SKM-1 treated with dmso at 0.1 percent for 144 hours (cell line): ENCODE results near the gene DBN1.

Experiments
- DNase-seq: peaks from one replicate; lab custom pipeline; 2025; ENCODE audit not compliant: unreplicated experiment; lab: John Stamatoyannopoulos, UW

DBN1 gene

DNA sequence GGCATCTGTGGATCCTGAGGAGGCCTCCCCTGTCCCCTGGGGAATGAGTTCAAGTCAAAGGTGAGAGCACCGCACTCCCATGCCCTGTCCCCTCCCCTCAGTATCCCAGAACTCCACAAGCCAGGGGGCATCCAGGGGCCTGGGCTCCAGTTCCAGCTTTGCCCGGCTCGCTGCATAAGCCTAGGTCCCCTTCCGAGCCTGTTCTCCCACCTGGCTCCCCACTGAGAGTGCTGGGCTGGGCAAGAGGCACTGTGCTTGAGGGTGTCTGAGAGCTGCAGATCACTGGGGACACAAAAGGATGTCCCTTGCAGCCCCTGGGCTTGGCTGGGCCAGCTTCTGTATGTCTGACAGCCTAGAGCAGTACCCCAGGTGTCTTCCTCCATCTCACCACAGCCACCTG, 31.6 kb upstream of the DBN1 start:
- DNase-seq = no peak

DNA sequence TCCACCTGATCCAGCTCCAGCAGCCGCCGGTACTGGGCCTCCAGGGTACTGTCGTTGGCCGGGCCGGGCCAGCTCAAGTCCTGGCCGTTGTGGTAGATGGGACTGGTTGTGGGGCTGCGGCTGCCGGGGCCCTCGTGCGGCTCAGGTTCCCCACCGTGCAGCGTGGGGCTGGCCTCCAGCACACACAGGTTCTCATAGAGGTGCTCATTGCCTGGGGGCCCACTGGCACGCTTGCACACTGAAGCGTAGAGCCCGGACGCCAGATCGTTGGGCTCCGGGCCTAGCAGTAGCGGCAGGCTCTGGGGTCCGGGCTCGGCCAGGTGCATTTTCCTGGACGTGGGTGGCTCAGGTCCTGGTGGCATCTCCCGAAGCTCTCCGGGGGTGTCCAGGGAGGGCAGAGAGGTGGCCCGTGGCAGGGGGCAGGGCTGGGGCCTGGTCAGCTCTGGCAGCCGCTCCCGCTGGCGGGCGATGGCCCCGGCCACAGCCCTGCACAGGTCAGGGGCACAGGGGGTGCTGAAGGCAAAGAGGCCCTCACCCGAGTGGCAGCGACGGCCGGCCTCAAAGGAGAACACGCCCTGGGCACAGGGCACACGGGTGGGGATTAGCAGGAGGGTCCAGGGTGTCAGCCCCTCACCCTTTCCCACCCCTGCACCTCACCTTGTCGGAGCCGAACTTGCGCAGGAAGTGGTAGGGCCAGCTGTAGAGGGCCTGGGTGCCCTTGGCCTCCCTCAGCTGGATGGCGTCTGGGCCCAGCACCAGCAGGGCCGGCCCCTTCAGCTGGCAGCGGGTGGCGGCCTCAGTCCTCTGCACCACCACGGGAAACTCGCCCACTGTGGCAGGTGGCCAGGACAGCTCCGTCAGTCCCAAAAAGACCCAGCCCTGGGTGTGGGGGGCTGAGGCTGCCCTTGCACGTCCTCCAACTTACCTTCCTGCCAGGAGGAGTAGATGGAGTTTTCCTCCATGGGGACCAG, 30.9 kb upstream of the DBN1 start:
- DNase-seq = no peak

- DNase-seq = no peak
Measured at GRCh38 chr5:177503351-177504085, 30.1 kb upstream of the DBN1 start.

- no peak for DNase-seq
Measured at GRCh38 chr5:177502886-177503285, 29.5 kb upstream of the DBN1 start.

DNA sequence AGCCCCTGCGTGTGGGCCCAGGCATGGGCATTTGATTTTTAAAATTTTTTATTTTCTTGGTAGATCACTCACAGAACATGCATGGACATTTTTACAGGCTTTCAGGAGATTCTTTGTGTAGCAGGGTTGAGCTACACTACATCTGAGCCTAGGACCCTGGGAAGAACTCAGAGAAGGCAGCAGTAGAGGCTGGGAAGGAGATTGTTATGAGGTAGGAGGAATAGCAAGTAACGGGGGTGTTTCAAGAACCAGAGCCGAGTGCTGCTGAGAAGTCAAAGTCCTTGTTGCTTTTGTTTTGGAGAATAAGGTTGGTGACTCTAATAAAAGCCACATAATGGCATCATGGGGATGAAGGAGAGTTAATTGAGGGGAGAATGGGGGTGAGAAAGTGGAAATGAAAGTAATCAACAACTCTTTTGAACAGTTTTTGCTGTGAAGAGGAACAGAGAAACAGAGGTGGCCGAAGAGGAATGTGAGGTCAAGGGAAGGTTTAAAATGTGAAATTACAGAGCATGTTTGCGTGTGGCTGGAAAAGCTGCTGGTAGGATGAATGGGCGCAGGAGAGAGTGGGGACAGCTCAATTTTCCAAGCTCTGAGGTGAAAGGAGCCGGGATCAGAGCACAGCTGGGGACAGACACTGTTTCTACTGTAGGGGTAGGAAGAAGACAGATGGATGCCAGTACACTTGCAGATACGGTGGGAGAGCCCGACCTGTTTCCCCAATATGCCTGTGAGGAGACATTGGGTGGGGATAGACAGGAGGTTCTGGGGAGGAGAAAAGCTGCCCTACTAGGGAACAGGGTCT, 28.6 kb upstream of the DBN1 start:
- no peak for DNase-seq

DNA sequence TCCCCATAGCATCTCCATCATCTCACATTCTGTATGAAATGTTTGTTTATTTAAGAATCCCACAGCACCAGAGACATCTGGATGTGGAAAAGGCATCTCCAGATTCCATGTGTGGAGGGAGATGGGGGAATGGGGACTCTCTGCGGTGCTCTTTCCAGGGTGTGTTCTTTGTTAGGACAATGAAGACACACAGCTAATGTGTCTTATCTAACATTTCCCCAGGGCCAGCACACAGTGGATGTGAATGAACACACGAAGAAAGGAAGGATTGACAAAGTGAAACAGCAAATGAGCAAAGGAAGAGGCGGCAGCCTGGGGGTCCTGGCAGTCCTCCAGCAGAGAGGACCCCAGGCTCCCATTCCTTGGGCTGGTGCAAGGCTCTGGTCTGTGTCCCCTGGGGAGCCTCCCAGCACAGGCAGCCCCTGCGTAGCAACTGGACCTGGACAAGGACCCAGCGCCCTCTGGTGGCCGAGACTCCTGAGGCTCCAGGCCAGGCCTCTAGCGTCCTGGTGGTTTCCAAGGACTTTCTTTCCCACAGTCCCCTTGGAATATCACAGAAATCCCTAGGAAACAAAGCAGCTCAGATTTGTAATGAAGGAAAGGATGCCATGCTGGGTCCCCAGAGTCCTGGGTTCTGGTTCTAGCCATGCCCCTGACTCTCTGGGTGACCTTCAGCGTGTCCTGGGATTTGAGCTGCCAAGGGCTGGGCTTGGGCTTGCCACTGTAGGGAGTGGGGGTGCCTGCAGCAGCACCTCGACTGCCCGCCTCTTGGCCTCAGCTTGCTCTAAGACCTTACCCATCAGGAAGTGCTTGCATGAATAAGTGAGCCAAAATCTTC, 27.5 kb upstream of the DBN1 start:
- DNase-seq = peak; percentile 73

DNA sequence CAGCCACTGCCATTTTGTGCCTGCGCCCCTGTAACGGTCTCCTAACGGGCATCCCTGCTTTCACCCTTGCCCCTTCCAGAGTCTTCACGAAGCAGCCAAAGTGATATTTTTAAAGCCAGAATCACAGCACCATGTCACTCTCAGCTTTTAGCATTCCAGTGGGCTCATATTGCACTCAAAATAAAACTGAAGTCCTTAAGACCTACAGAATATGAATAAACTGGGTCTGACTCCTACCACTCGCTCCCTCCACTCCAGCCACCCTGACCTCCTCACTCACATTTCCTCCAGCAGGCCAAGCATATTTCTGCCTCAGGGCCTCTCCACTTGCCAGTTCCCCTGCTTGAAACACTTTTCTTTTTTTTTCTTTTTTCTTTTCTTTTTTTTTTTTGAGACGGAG, 26.4 kb upstream of the DBN1 start:
- no peak for DNase-seq

GRCh38 chr5:177498013-177498787, 24.8 kb upstream of the DBN1 start:
- DNase-seq = no peak

DNA sequence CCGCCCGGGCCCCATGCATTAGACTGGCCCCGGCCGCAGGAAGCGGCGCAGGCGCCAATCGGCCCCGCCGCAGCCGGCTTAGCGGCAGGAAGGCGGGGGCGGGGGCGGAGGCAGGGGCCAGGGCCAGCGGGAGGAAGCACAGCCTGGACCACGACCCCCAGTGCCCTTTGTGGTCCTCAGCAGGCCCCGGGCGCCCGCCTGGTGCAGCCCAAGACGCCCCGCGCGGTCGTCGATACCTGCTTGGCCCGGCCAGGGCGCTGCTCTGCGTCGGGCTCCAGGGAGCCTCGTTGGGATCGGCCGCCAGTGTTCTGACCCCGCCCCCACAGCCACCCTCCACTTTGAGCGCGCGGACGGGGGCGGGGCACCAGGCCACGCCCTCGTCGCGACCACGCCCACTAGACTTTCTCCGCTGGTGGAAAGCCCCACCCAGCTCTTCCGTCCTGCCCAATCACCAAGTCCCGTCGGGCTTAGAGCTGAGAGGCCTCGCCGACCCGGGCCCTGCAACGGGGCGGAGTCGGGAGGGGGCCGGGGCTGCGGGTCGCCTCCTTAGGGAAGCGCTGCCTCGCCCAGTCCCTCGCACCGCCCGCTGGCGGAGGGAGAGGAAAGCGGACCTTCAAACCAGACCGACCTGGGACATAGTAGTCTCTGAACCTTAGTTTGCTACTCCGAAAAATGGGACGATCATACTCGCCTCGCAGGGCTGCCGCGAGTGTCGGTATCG, 24.0 kb upstream of the DBN1 start, which contains the start of gene PDLIM7:
PDLIM7 (minus strand) TSS at position 313 of the 721 bp plus-strand sequence. CDS start 1,092 bp downstream, outside the sequence.
- peak; percentile 98 for DNase-seq

GRCh38 chr5:177496727-177497291, 23.4 kb upstream of the DBN1 start:
- DNase-seq = peak; percentile 40

DNA sequence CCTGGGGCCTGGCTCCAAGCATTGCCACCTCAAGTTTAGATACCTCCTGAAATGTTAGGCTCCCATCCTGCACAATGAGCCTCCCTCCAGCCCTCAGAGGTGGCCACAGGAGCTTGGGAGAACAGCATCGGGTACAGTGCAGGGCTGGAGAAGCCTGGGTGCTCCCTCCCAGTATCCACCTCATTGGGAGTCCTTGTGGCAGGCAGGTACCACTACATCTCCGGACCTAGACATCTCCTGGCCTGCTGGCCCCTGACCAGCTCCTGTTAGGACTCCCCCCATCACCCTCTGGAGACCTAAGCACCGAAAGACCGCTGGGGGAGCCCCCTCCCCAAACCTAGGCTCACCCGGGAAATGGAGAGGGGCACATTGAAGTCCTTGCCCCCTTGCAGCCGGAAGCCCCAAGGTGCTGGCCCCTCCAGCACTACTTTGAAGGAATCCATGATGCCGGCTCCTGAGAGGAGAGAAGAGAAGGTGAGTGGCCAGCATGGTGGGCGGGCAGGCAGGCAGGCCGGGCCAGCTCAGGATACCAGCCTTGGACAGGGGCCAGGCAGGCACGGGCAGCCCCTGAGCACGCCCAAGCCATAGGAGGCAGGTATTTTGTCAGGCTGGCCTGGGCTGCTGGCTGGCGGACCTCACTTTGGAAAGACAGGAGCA, 22.8 kb upstream of the DBN1 start:
- no peak for DNase-seq

GRCh38 chr5:177495243-177496060, 22.0 kb upstream of the DBN1 start:
- no peak for DNase-seq

DNA sequence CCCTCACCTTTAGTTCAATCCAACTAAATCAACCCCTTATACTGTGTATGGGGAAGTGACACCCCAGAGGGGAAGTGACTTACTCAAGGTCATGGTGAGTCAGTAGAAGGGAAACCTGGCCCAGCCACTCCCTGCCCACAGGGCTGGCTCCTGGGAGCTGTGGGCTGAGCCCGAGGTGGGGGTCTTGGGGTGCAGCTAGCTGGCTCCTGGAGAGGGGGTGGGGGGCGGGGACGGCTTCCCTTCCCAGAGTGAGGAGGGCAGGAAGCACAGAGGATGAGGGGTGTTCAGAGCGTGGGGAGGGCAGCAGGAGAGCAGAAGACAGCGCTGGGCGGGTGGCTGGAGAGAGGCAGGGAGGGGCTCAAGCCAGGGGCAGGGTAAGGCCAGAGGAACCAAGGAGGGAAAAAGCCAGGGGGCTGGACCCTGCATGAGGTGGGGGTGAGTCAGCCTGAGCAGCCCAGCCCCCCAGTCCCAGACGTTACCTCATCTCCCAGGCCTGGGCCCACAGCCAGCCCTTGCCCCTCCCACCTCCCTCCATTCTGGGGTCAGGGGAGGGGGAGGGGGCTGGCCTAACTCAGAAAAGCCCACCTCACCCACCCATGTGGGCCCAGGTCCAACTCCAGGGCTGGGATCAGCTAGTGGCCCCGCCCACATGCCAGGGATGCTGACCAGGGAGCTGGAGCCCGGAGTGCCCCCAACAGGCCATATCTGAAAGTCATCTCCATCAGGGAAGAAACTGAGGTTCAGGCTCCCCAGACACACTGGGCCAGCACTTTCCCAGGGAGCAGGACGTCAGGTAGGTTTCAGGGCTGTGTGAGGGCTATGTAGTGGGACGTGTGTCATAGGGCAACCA, 21.1 kb upstream of the DBN1 start:
- DNase-seq = peak; percentile 86

DNA sequence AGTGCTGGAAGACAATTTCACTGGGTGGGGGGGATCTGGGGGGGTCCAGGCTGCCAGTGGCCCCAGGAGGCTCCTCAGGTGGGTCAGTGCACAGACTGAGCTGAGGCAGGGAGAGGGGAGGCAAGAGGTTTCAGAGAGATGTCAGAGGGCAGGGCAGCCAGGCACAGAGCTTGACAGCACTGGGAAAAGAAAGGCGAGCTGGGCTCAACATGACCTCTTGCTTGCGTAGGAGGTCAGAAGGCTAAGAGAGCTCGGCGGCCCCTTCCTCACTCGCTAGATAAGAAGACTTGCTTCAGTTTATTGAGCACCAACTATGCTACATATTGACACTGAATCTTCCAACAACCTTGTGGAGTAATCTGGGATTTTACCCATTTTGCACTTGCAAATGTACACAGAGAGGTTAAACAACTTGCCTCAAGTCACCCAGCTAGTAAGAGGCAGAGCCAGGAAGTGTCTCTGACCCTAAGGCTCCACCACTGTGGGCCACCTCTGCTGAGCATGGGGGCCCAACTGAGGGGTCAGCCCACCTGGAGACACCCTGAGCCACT, 20.4 kb upstream of the DBN1 start:
- DNase-seq = no peak

DNA sequence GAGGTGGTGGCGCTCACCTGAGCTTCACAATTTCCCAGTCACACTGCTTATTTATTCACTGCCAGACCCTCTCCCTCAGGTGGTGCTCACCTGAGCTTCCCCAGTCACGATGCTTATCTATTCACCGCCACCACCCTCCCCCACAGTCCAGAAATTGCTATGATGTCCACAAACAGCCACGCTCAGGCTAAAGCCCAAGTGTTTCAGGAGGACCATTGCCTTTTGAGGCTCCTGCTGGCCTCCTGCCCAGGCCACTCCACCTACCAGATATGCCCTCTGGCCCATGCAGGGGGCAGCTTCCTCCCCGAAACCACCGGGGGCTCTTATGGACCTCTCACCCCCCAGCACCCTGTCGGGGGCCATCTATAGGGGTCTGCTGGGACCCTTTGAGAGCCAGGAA, 19.4 kb upstream of the DBN1 start:
- DNase-seq = no peak
